GM18517 (cell line): ENCODE data around the gene FHIT.

Experiments used
- ATAC-seq: cut with Tn5 transposase; IDR thresholded peaks from one replicate; pipeline ENCODE4 v1.9.1; 2021; ENCODE audit warnings: mild to moderate bottlenecking, moderate library complexity; ENCODE audit not compliant: unreplicated experiment

Gene FHIT

DNA sequence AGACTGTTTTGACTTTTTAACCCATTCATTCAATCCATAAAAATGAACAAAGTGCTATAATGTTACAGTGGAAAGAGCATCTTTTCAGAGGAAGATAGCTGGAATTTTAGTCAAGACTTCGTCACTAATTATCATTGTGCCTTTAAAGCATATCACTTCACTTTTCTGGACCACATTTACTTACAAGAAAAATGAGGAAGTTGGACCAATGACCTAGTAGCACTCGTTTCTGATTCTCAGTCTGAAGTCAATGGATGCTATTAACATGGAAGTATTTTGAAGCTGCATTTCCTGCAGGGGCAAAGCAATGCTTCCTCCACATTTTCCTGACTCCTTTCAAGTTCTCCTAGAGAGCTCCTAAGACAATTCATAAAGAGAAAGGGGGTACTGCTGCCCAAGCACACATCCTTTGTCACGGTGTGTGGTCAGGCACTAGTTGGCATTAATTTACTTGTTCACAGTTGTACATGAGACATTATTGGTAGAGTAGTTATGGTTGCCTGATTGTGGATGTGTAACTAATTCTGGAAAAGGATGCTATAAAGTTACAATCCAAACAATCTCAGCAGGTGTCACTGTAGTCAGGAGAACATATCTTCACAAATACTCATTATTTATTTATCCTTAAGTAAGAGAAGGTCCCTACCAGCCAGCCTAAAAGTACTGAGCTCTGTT is 1049.1 kb downstream of the FHIT start:
- ATAC-seq = no peak

- ATAC-seq = no peak
Observed at GRCh38 chr3:60199306-60199705, 1051.9 kb downstream of the FHIT start.

DNA sequence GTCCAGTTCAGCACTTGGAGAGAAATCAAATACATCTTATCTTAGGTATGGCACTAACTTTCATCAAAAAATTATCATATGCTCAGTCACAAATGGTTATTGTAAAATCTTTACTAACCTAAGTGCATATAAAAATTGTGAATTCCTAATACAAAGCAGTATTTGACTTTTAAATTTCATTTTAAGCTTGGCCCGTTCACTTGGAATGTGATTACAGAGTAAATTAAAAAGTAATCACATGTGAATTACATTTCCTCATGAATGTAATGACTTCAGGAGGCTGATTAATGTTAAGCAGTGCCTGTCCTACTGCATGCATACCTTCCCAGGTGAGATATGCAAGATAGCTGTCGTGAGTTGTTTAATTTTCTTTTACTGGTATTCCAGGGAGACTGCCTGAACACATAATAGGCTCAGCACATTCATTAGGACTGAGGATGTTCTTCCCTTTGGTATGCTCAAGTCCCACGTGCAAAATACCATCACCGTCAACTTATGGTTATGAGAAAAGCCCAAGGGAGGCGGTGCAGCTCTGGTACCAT is 1053.0 kb downstream of the FHIT start:
- no peak for ATAC-seq

- ATAC-seq = no peak
Observed at GRCh38 chr3:60192297-60193114, 1058.7 kb downstream of the FHIT start.

- ATAC-seq = no peak
Observed at GRCh38 chr3:60190073-60190472, 1061.2 kb downstream of the FHIT start.

DNA sequence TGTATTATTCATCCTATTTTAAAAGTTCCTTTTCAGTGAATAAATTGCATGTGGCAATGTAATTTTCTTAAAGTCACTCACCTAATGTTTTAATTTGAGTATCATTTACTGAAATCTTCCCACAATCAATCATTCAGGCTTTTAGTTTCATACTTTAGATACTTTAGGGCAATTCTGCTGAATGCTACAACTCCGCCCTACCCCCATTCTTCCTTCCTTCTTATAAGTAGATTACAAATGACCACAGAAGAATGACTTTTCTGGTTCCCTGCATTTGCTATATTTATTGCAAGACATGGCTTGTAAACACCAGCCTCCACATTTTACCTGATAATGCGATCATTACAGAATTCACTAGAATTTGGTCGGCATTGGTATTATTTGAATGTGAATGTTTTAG is 1061.9 kb downstream of the FHIT start:
- no peak for ATAC-seq

DNA sequence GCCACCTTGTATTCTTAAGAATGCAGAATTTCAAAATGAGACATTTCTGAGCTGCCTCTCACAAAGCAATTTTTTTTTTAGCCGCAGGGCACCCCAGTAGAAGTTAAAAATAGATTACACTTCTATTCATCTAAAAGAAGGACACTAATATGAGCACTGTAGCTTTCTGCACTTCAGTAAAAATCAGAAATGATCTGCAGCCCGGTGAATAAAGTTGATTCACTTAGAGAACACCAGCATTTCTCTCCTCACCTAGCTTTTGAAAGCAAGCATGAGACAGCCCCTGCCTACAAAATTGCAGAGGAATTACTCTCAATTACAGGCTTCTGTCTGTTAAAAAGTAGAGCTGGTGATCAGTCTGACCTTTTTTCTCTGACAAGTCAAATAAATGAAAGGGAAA is 1062.4 kb downstream of the FHIT start:
- ATAC-seq = no peak

- no peak for ATAC-seq
Observed at GRCh38 chr3:60187343-60187742, 1063.9 kb downstream of the FHIT start.

GRCh38 chr3:60186359-60186758 is 1064.9 kb downstream of the FHIT start:
- no peak for ATAC-seq

DNA sequence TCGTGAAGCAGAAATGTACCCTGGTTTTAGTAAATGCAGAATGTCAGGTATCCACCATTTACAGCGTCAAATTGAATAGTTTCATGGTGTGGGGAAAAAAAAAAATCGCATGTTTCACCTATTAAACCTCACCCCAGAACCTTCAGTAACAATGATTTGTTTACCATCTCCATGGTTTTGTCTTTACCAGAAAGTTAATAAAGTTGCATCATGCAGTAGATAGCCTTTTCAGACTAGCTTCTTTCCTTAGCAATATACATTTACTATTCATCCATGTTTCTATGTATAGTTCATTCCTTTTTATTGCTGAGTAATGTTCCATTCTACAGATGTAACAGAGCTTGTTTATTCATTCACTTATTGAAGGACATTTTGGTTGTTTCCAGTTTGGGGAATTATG is 1066.1 kb downstream of the FHIT start:
- no peak for ATAC-seq

DNA sequence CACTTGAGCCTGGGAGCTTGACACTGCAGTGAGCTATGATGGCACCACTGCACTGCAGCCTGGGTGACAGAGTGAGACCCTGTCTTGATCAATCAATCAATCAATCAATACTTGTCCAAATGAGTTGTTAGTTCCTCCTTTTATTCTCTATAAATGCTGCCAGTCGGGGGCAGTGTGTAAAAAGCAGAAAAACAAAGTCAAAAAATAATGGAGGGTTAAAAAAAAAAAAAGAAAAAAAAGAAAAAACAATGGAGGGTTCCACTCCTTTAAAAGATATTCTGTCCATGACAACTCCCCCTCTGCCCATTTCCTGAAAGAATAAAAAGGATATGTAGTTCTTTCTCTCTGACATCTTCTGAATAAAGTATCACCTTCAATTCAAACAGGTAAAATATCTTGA is 1068.6 kb downstream of the FHIT start:
- ATAC-seq = no peak

DNA sequence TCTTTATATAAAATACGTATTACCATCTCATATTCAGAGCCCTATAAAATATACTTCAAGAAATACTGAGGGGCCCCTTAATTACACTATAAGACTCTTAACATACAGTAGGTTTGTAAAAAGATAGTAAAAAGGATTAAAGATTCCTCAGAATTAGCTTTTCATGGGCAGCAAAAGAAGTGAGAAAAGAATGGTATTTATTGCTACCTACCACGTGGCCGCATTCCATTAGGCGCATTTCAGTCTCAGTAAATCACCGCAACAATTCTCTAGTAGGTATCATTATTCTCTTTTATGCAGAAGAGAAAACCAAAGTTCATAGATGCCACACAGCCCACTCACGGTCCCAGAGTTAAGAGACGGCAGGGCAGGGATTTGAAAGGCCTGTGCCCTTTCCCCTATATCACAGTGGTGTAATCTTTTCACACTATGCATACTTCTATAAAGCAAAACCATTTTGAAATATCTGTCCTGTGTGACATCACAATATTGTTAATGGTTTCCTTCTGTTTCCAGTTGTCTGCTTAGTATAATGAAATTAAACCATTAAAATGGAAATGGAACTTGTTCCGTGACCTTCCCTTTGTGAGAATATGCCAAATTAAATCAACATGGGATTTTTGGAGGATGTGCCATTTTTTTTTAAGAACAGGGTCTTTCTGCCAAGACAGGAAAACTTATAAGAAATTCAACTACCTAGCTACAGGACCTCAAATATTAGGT is 1072.2 kb downstream of the FHIT start:
- no peak for ATAC-seq

DNA sequence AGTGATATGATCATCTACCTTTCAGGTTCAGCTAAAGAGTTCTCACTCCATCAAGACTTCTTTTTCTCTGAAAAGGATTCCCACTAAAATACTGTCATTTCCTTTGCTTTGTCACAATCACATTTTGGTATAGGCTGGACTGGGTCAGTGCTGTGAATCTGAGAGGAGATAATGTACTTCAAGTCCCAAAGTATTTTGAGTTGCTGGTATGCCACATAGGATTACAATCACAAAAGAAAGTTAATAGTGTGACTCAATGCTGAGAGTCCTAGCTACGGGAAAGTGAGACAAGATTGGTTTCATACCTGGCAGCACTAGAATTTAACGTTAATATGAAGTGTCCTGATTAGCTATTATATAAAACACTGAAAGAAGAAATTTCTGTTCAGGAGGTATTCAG is 1073.5 kb downstream of the FHIT start:
- no peak for ATAC-seq

DNA sequence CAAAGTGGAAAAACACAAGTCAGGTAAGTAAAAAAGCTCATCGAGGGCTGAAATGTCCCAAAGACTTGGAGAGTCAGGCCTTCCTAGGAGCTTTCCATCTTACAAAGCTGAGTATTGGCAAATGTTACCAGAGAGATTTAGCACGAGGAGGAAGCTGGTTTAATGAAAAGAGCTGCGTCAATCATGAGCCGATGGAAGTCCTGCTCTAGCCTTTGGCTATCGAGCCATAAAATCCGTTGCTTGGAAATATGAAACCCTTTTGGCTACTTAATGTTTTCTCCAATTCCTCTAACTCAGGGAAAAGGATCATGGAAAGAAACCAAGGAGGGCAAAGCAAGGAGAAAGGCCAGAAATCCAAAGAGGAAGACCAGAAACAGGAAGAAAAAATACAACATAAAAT is 1074.6 kb downstream of the FHIT start:
- ATAC-seq = no peak

DNA sequence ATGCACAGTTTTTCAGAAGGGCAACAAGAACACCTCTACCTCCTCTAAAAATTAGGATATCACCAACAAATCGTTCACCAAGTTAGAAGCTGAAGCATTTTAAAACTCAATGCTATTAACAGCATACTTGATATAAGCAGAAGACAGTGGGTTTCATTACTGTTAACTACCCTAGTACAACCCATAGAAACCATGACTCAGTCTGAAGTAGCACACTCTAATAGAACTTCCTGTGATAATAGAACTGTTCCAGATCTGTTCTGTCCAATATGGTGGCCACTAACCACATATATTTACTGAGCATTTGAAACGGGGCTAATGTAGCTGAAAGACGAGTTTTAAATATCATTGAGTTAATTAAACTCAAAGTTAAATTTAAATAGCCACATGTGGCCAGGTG is 1075.6 kb downstream of the FHIT start:
- no peak for ATAC-seq

- no peak for ATAC-seq
Observed at GRCh38 chr3:60169755-60170154, 1081.5 kb downstream of the FHIT start.

DNA sequence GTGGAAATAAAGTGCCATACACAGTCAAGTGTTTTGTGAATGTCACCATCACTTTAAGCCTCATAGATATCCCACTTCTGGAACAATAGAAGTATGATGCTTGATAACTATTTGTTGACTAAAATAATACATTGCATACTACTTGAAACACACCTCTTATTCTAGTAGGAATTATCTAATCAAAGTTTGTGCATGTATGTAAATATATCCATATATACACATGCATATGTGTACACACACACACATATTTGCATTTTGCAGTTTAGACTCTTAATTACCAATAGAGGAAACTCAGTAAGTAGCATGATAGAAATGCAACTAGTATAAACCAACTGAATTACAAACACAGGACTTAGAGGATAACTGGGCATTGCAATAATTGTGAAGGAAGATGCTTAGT is 1084.1 kb downstream of the FHIT start:
- no peak for ATAC-seq

DNA sequence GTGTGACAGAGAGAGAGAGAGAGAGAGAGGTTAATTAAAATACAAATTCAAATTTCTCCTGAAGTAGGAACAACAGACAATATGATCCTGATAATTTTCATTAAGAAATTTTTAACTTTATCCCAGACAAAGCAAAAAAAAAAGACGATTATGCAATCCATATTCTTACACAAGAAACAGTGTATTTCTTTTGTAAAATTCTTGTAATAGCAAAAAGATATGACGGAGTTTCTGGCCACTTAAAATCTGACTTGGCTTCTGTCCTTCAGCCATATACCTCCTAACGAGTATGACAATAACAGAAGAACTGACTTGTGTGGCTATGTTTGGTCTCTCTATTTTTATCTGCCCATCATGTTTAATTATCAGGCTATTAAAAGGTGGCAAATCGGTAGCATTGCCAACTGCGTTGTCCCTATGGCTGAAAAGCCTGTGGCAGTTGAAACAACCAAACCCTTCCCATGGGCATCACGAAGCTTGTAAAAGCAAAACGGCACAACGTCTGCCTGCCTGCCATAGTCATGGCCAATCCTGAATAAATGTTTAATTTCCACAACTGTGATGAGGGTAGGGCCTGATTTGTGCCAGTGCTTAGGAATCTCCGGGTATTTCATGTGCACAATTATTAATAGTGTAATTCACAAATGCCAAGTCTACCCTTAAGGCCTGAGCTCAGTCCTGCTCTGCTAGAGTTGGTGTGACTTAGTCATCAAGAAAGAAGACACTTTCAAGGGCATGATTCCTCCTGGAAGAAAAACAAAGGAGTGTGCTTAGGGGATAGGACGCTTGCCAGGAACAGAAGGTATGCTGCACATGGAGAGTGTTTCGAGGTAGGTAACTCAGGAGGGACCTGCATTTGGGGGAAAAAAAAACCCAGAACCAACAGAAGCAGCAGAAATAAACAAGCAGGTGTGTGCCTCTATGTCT is 1090.2 kb downstream of the FHIT start:
- no peak for ATAC-seq

GRCh38 chr3:60160111-60160821 is 1091.0 kb downstream of the FHIT start:
- ATAC-seq = no peak

DNA sequence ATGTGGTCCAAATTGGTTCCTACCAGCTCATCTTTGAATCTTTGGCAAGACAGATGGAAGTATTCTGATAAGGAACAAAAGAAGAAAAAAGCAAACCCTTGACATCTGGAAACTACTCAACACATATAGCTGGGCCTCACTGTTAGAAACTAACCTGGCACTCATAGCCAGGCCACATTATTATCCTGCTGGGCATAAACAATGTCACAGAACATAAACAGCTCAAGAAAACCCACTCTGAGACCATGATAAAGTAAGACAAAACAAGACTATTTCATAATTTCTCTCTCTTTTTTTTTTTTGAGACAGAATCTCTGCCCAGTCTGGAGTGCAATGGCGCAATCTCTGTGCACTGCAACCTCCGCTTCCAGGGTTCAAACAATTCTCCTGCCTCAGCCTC is 1093.2 kb downstream of the FHIT start:
- no peak for ATAC-seq
